Neural cell (in vitro differentiated cells): Measurements from ENCODE around the gene CNTNAP2. TPM values are rescaled to one million over a fixed set of nuclear protein-coding genes. Genes with fewer than 3 reads are reported as not detected.

Source experiments
- H2AFZ ChIP-seq: fragments of 200-600, 300-800 bp; sonication (generic), shearing (Covaris generic); 2 replicates; pipeline ENCODE4 v1.6.0; 2014; ENCODE audit warnings: low read depth, mild to moderate bottlenecking, antibody characterized with exemption, low read length, moderate library complexity
- H3F3A ChIP-seq: fragments of 200-600 bp; shearing (Covaris generic); 2 replicates; pipeline ENCODE4 v1.6.1; 2016; ENCODE audit warnings: mild to moderate bottlenecking, moderate library complexity, mixed read lengths, antibody characterized with exemption, low read length; ENCODE audit not compliant: insufficient read depth, poor library complexity, severe bottlenecking
- H3K27ac ChIP-seq: fragments of 200-600, 300-800 bp; sonication (generic), shearing (Covaris generic); 2 replicates; pipeline ENCODE4 v1.5.1; 2014; ENCODE audit warnings: mild to moderate bottlenecking, low read length, moderate library complexity
- H3K27me3 ChIP-seq: fragments of 300-800, 200-600 bp; sonication (generic), shearing (Covaris generic); 2 replicates; pipeline ENCODE4 v1.6.0; 2014; ENCODE audit warnings: mild to moderate bottlenecking, low read depth, low read length, moderate library complexity; ENCODE audit not compliant: insufficient read depth
- H3K36me3 ChIP-seq: fragments of 300-800, 200-600 bp; sonication (generic), shearing (Covaris generic); 2 replicates; pipeline ENCODE4 v1.5.1; 2014; ENCODE audit warnings: mild to moderate bottlenecking, antibody characterized with exemption, low read length, moderate library complexity; ENCODE audit not compliant: insufficient read depth
- H3K4me2 ChIP-seq: fragments of 300-800, 200-600 bp; sonication (generic), shearing (Covaris generic); 2 replicates; pipeline ENCODE4 v1.6.0; 2014; ENCODE audit warnings: mild to moderate bottlenecking, low read length
- H3K4me3 ChIP-seq: fragments of 300-800, 200-600 bp; sonication (generic), shearing (Covaris generic); 2 replicates; pipeline ENCODE4 v1.5.1; 2014; ENCODE audit warnings: mild to moderate bottlenecking, low read length, moderate library complexity
- H3K79me2 ChIP-seq: fragments of 200-600 bp; shearing (Covaris generic); replicated peaks from 2 replicates; pipeline ENCODE4 v1.6.0; 2014; ENCODE audit warnings: mild to moderate bottlenecking, low read length, moderate library complexity; ENCODE audit not compliant: insufficient read depth
- H3K9ac ChIP-seq: fragments of 300-800, 200-600 bp; sonication (generic), shearing (Covaris generic); 2 replicates; pipeline ENCODE4 v1.6.1; 2016; ENCODE audit warnings: mild to moderate bottlenecking, low read length, mixed read lengths
- H3K9me2 ChIP-seq: fragments of 200-600 bp; shearing (Covaris generic); 2 replicates; pipeline ENCODE4 v1.6.1; 2016; ENCODE audit warnings: mild to moderate bottlenecking, low read length, mixed read lengths; ENCODE audit not compliant: insufficient read depth
- H3K9me3 ChIP-seq: fragments of 200-600, 300-800 bp; sonication (generic), shearing (Covaris generic); 2 replicates; pipeline ENCODE4 v1.6.1; 2016; ENCODE audit warnings: mild to moderate bottlenecking, mixed run types, low read length, moderate library complexity, mixed read lengths
- H4K20me1 ChIP-seq: fragments of 200-600 bp; shearing (Covaris generic); 2 replicates; pipeline ENCODE4 v1.6.1; 2016; ENCODE audit warnings: mild to moderate bottlenecking, mixed run types; ENCODE audit not compliant: insufficient read depth
- CTCF ChIP-seq: fragments of 450-650 bp; IDR thresholded peaks from 2 replicates; pipeline ENCODE4 v1.5.1; 2014; ENCODE audit warnings: antibody characterized with exemption, mild to moderate bottlenecking, moderate library complexity; ENCODE audit not compliant: poor library complexity, severe bottlenecking
- EP300 ChIP-seq: fragments of 450-650 bp; conservative IDR thresholded peaks from 2 replicates; pipeline ENCODE4 v1.6.1; 2014; ENCODE audit warnings: antibody characterized with exemption, mild to moderate bottlenecking, moderate library complexity; ENCODE audit not compliant: poor library complexity, severe bottlenecking
- EZH2 ChIP-seq: fragments of 200-600, 300-800 bp; shearing (Covaris generic), sonication (generic); IDR thresholded peaks from 2 replicates; pipeline ENCODE4 v1.6.1; 2014; ENCODE audit warnings: antibody characterized with exemption, low read length, borderline replicate concordance, mild to moderate bottlenecking; ENCODE audit not compliant: insufficient read depth, poor library complexity, severe bottlenecking
- MXI1 ChIP-seq: fragments of 450-650 bp; conservative IDR thresholded peaks from 2 replicates; pipeline ENCODE4 v1.6.1; 2014; ENCODE audit warnings: antibody characterized with exemption, mild to moderate bottlenecking; ENCODE audit not compliant: poor library complexity, severe bottlenecking
- POLR2AphosphoS5 ChIP-seq: IDR thresholded peaks from 2 replicates; pipeline ENCODE4 v1.6.1; 2012
- RAD21 ChIP-seq: fragments of 450-650 bp; conservative IDR thresholded peaks from 2 replicates; pipeline ENCODE4 v1.6.1; 2014; ENCODE audit warnings: antibody characterized with exemption, mild to moderate bottlenecking, moderate library complexity
- REST ChIP-seq: IDR thresholded peaks from 2 replicates; pipeline ENCODE4 v1.6.1; 2012; ENCODE audit warnings: borderline replicate concordance
- SMC3 ChIP-seq: fragments of 450-650 bp; conservative IDR thresholded peaks from 2 replicates; pipeline ENCODE4 v1.6.1; 2014; ENCODE audit warnings: antibody characterized with exemption, mild to moderate bottlenecking, moderate library complexity; ENCODE audit not compliant: poor library complexity
- TAF1 ChIP-seq: IDR thresholded peaks from 2 replicates; pipeline ENCODE4 v1.6.1; 2012; ENCODE audit warnings: low read depth
- polyA plus RNA-seq: library from polyadenylated mRNA; depleted of rRNA; stranded (reverse); fragments of >200 nt; gene quantifications from 2 replicates; pipeline ENCODE4 v1.2.3, GENCODE V29; 2014

CNTNAP2 gene
- polyA plus RNA-seq, 1 donor from 2014 or later: 276 TPM

GRCh38 chr7:147041438-147041837 lies 924.8 kb downstream of the CNTNAP2 start:
- H3F3A ChIP-seq: no peaks in the 10 kb centered on the region
- H3K9me3 ChIP-seq: no peaks in the 10 kb centered on the region
- no peaks in the 10 kb centered on the region for H3K27me3 ChIP-seq
- H3K9ac ChIP-seq: no peak overlapping the region
- no peaks in the 10 kb centered on the region for H4K20me1 ChIP-seq
- H3K79me2 ChIP-seq: no peaks in the 10 kb centered on the region
- H2AFZ ChIP-seq: no peak overlapping the region
- no peak for TF ChIP-seq SMC3
- no peak for TF ChIP-seq REST
- TF ChIP-seq EZH2: no peak
- TF ChIP-seq EP300: no peak
- no peak for TF ChIP-seq CTCF
- TF ChIP-seq RAD21: no peak
- TF ChIP-seq TAF1: no peak
- no peak for TF ChIP-seq POLR2AphosphoS5
- TF ChIP-seq MXI1: no peak
- no peak overlapping the region for H3K4me2 ChIP-seq
- no peak overlapping the region for H3K27ac ChIP-seq
- H3K9me2 ChIP-seq: no peaks in the 10 kb centered on the region
- H3K4me3 ChIP-seq: no peak overlapping the region
- no peaks in the 10 kb centered on the region for H3K36me3 ChIP-seq

GRCh38 chr7:147044941-147045340 lies 928.3 kb downstream of the CNTNAP2 start:
- Histone ChIP-seq H3F3A (no peaks in the 10 kb centered on the region), H3K27ac (no peak overlapping the region), H3K4me2 (no peak overlapping the region), H3K9me2 (no peaks in the 10 kb centered on the region), H3K36me3 (no peaks in the 10 kb centered on the region), H3K79me2 (no peaks in the 10 kb centered on the region), H3K9ac (no peak overlapping the region), H4K20me1 (no peaks in the 10 kb centered on the region), H3K4me3 (no peak overlapping the region), H3K27me3 (no peaks in the 10 kb centered on the region), H3K9me3 (no peaks in the 10 kb centered on the region), H2AFZ (no peak overlapping the region)
- TF ChIP-seq CTCF (no peak), RAD21 (no peak), REST (no peak), EP300 (no peak), TAF1 (no peak), SMC3 (no peak)
